Spinal cord (tissue), 10 donors: ENCODE measurements around the gene DMRT1. TPM values are rescaled to one million over a fixed set of nuclear protein-coding genes. Genes with fewer than 3 reads are reported as not detected.

Experiments
- DNase-seq, 6 donors: peaks; one replicate each; pipeline versions ENCODE4 v3.0.0 to v3.0.0-alpha.2; 2013 to 2015; ENCODE audit warnings: low spot score in 6 of 6, low read depth in 4 of 6
- H3K27ac ChIP-seq: one replicate; pipeline ENCODE4 v1.5.1; 2013; ENCODE audit warnings: low read depth, low read length, control low read depth
- H3K27me3 ChIP-seq: one replicate; pipeline ENCODE4 v1.6.1; 2013; ENCODE audit warnings: low read length; ENCODE audit not compliant: control insufficient read depth, insufficient read depth
- H3K36me3 ChIP-seq: one replicate; pipeline ENCODE4 v1.6.1; 2013; ENCODE audit warnings: low read length; ENCODE audit not compliant: control insufficient read depth, insufficient read depth
- H3K4me1 ChIP-seq: one replicate; pipeline ENCODE4 v1.6.1; 2013; ENCODE audit warnings: low read length; ENCODE audit not compliant: control insufficient read depth, insufficient read depth
- H3K4me3 ChIP-seq: one replicate; pipeline ENCODE4 v1.5.1; 2013; ENCODE audit warnings: low read depth, low read length, control low read depth
- H3K9me3 ChIP-seq: one replicate; pipeline ENCODE4 v1.6.1; 2013; ENCODE audit warnings: low read length; ENCODE audit not compliant: control insufficient read depth, insufficient read depth
- WGBS: methylation state at CpG from one replicate; pipeline ENCODE4 v1.1.5; 2013; ENCODE audit warnings: missing lambda C conversion rate; ENCODE audit not compliant: insufficient coverage; 5-methylcytosine and 5-hydroxymethylcytosine counted together
- polyA plus RNA-seq, 2 donors: library from polyadenylated mRNA; unstranded; fragments of 120-200 nt; gene quantifications; one replicate each; pipeline ENCODE4 v1.2.1, GENCODE V29; 2013; ENCODE audit not compliant: insufficient read length in 2 of 2
- total RNA-seq, 2 donors: library from RNA; depleted of rRNA in 1 of 2; stranded (reverse); fragments of 120-200 nt in 1 of 2; fragments of >200 nt in 1 of 2; gene quantifications; one replicate each; pipeline versions ENCODE4 v1.2.3 to v1.2.4, GENCODE V29; 2013 to 2014
- donor health status: healthy.

DMRT1 gene
- total and polyA plus RNA-seq, 4 donors: 0.11 to 0.14 TPM; not detected in 2

GRCh38 chr9:973295-973834, 131.9 kb downstream of the DMRT1 start:
- DNase-seq: no peak
- no peaks in the 10 kb centered on the region for H3K9me3 ChIP-seq
- 14% methylated on average over 12 of the region's 17 CpGs for WGBS
- H3K36me3 ChIP-seq: no peaks in the 10 kb centered on the region
- no peak overlapping the region for H3K27ac ChIP-seq
- H3K4me3 ChIP-seq: no peak overlapping the region
- H3K27me3 ChIP-seq: peaks cover 99% of the 10 kb centered on the region
- H3K4me1 ChIP-seq: peaks cover 52% of the 10 kb centered on the region

DNA sequence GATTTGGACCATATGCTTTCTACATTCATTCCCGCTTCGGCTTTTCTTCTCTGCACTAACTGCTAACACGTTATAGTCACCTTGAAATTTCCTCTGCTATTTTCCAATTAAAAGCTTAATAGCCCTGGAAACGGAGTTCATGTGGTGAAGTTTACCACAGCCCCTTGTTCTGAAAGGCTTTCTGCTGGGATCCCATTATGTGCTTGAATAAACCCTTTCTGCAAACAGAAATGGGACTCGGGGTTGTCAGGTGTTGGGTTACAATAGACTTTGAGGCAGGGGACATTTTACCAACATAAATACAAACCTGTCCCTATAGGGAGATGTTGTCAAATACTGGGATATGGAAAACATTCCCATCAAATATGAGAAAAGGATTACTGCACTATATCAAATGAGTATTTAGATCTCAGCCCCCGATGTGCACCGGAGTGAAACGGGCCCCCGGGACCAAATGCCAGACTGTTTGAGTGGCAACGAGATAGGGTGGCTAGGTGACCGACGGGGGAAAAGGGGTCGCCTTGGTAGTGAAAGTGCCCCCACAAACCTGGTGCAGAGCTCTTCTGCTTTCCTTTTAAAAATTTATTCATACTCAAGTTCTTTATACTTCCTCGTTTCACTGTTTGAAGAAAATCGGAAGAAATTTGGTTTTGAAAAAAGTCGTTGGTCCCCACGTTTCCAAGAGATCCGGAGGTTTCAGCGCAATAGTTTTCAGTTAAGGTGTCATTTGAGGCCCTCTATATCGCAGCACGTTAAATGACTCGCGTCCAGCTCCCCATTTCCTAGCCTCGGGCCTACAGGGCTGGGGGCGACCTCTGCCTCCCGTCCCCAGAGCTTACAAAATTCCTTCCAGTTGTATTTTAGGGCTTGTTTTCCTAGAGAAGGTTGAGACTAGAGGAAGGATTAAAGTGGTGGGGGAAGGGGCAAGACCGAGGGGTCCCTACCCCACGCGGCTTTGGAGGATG, 132.8 kb downstream of the DMRT1 start:
- peaks cover 52% of the 10 kb centered on the region for H3K4me1 ChIP-seq
- H3K9me3 ChIP-seq: no peaks in the 10 kb centered on the region
- 10% methylated on average over 15 of the region's 29 CpGs for WGBS
- no peaks in the 10 kb centered on the region for H3K36me3 ChIP-seq
- H3K4me3 ChIP-seq: no peak overlapping the region
- peak in 1 of 6 donors; percentile 46 for DNase-seq
- no peak overlapping the region for H3K27ac ChIP-seq
- H3K27me3 ChIP-seq: peaks cover 99% of the 10 kb centered on the region

GRCh38 chr9:974996-975739, 133.7 kb downstream of the DMRT1 start:
- Histone ChIP-seq H3K9me3 (no peaks in the 10 kb centered on the region), H3K36me3 (no peaks in the 10 kb centered on the region), H3K4me1 (peaks cover 44% of the 10 kb centered on the region), H3K27me3 (peaks cover 98% of the 10 kb centered on the region), H3K4me3 (no peak overlapping the region), H3K27ac (no peak overlapping the region)
- 7% methylated on average over 19 of the region's 24 CpGs for WGBS
- no peak for DNase-seq

DNA sequence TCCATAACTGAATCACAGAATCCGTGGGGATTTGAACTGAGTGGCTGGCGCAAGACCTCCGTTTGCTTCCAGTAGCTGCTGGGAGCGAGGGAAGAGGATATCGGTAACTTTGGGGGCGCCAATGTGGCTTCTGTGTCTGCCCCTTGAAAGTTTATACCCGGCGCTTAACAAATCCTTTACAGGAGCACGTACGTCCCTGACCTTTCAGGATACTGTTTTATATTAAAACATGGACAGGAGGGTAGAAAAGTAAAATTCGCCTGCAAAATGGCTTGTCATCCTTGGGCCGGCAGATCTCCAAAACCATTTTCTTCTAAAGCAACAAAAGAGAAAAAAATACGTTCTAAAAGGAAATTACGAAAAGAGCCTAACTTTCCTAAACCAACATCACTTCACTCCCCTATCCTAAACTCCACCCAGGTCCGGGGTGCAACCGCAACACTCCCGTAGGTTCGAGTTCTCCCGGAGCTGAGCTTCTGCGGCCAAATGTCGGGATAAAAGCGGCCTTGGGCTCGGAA, 134.3 kb downstream of the DMRT1 start:
- no peak for DNase-seq
- no peaks in the 10 kb centered on the region for H3K9me3 ChIP-seq
- no peak overlapping the region for H3K4me3 ChIP-seq
- 10% methylated on average over 7 of the region's 23 CpGs for WGBS
- no peaks in the 10 kb centered on the region for H3K36me3 ChIP-seq
- H3K4me1 ChIP-seq: peaks cover 37% of the 10 kb centered on the region
- H3K27ac ChIP-seq: no peak overlapping the region
- H3K27me3 ChIP-seq: peaks cover 96% of the 10 kb centered on the region

DNA sequence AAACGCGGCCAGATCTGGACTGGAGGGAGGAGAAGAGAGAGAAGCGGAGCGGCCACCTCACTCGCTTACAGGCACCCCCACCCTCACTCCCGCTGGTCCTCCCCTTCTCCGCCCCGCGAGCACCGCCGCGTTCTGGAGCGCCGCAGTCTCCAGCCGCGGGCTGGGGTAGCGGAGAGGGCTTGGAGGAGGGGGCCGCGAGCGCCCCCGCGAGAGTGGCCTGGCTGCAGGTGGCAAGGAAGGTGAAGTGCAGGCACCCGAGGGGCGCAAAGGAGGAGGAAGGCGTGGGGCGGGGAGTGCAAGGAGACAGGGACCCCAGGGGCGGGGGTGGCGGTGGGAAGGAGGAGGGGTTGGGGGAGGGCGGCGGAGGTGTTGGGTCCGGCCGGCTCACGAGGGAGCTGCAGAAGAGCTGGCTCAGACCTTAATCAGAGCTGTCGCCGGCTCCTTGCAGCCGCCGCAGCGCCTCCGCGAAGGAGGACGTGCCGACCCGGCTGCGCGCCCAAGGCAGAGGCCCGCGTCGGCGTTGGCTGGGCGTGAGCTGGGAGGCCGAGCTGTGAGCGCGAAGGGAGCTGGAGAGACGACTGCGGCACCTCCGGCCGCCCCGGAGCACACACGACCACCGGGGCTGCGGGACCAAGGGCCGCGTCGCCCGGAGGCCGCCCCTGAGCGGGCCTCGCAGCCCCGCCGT, 134.9 kb downstream of the DMRT1 start, which contains the start of gene DMRT3:
DMRT3 (plus strand) TSS at position 398 of the 685 bp plus-strand sequence. CDS start 347 bp downstream, outside the sequence.
- Histone ChIP-seq H3K27me3 (peaks cover 96% of the 10 kb centered on the region), H3K4me3 (no peak within 1 kb of the TSS), H3K4me1 (peaks cover 31% of the 10 kb centered on the region), H3K36me3 (no peaks in the 10 kb centered on the region), H3K9me3 (no peaks in the 10 kb centered on the region), H3K27ac (no peak within 1 kb of the TSS)
- under 1% methylated on average over 49 of the region's 70 CpGs for WGBS
- DNase-seq: no peak

- Histone ChIP-seq H3K27me3 (peaks cover 96% of the 10 kb centered on the region), H3K27ac (no peak overlapping the region), H3K9me3 (no peaks in the 10 kb centered on the region), H3K4me1 (peaks cover 28% of the 10 kb centered on the region), H3K36me3 (no peaks in the 10 kb centered on the region), H3K4me3 (no peak overlapping the region)
- WGBS: 1% methylated on average over 92 of the region's 92 CpGs
- DNase-seq: no peak
Measured at GRCh38 chr9:976943-977837, 135.7 kb downstream of the DMRT1 start.

DNA sequence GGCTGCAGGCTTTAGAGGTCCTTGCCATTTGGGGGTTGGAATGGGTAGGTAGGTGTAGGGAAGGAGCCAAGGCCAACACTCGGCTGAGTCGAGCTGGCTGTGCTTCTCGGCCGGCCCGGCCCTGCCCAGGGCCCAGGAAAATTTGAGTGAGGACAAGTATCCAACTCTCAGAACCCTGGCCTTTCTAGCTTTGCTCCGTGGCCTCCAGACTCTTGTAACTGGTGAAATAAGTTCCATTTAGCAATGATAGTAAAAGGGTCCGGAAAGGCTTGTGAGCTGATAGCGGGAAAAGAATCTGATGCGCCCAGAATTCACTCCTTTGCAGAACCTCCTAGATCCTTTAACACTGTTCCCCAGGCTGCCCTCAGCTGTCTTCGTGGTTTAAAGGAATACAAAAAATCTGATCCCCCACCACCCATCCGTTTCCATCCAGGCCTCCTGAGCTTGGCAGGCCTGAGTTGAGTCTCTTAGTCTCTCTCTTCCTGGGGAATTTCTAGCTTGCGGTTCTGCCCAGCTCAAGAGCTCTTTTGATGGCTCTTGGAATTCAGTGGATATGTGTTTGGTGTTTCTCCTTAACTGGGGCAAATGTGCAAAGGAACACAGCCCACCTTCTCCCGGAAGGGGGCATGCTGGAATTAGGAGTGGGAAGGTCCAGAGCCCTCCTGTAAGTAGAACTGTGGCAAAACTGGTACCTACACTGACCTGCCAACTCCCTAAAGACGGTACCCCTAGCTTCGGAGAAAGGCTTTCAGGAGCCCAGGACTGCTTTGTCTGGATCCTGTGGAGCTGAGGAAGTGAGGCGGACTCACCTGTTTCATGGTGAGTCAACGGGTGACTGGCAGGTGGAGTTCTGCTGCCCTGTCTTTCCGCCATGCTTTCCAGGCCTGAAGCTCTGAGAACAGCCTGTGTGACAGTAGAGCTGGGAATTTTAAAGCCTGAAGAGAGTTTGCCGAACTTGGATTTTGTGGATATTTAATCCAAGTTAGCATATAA, 136.6 kb downstream of the DMRT1 start:
- no peak for DNase-seq
- no peaks in the 10 kb centered on the region for H3K9me3 ChIP-seq
- H3K4me3 ChIP-seq: no peak overlapping the region
- H3K4me1 ChIP-seq: peaks cover 18% of the 10 kb centered on the region
- H3K27ac ChIP-seq: no peak overlapping the region
- no peaks in the 10 kb centered on the region for H3K36me3 ChIP-seq
- H3K27me3 ChIP-seq: peaks cover 95% of the 10 kb centered on the region
- 12% methylated on average over 13 of the region's 19 CpGs for WGBS

DNA sequence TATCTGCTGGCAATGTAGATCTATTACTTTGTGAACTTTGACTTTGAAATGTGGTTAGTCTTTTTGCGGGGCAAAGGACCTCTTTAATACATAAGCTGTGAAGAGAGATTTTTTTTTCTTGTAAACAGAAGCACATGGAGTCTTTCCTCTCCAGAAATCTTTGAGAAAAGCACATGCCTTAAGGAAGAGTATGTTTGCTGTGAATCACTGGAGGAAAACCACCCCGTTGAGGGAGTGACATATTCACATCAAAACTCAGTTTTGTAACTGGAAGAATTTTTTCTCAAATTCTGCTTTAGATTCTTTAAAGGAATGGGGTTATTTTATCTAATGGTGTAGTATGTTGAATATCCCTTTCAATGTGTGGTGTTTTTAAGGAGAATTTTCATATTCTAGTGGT, 138.5 kb downstream of the DMRT1 start:
- no CpG with 5 or more reads among the region's 2 CpGs for WGBS
- H3K4me3 ChIP-seq: no peak overlapping the region
- H3K9me3 ChIP-seq: no peaks in the 10 kb centered on the region
- H3K4me1 ChIP-seq: peaks cover 17% of the 10 kb centered on the region
- no peak for DNase-seq
- no peaks in the 10 kb centered on the region for H3K36me3 ChIP-seq
- peaks cover 82% of the 10 kb centered on the region for H3K27me3 ChIP-seq
- no peak overlapping the region for H3K27ac ChIP-seq
